Measurements from ENCODE around the gene KCNC1.

KCNC1 gene

DNA sequence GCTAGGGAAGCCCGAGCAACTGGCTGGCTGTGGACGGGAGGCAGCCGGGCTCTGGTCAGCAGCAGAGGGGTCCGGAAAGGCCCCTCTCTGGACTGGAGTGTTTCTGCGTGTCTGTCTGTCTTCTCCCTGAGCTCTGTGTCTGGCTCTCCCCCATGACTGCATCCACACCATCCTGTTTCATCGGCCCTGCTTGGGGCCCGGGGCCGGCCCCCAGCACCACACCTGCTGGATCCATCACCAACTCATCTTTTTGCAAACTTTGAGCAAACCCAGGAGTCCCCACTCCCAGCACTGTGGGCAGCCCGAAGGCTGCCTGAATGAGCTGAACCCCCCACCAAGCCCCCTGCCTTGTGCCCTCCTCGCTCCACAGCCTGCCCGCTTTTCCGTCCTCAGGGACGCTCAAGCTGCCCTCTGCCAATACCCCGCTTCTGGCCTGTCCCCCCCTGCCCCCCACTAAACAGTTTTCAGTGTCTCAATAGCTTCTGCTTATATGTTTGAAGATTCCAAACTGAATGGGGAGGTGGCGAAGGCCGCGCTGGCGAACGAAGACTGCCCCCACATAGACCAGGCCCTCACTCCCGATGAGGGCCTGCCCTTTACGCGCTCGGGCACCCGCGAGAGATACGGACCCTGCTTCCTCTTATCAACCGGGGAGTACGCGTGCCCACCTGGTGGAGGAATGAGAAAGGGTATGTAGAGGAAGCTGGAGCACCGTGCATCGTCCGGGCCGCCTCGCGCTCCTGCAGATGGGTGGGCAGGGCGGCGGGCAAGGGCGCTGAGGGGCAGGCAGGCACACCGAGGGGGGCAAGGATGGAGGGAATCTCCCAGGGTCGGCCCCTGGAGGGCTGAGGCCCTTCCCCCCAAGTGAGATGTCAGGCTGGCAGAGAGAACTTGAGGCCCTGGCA is 44.6 kb downstream of the KCNC1 start:
- no peaks in the 10 kb centered on the region for H3K27me3 ChIP-seq (ENCODE audit: control insufficient read depth in 1 of 2, insufficient read depth in 2 of 2, low read length in 2 of 2)
- no peaks in the 10 kb centered on the region for H3K36me3 ChIP-seq (ENCODE audit: insufficient read depth, low read length)
- no peaks in the 10 kb centered on the region for H3K9me3 ChIP-seq (ENCODE audit: low read length)
- H3K4me1 ChIP-seq (ENCODE audit: insufficient read depth, low read length): no peaks in the 10 kb centered on the region
- no peak overlapping the region for H3K4me3 ChIP-seq (ENCODE audit: low read depth in 1 of 2, low read length in 2 of 2)
- no peak overlapping the region for H3K27ac ChIP-seq (ENCODE audit: low read depth, low read length)
- no peak overlapping the region for H3K9ac ChIP-seq (ENCODE audit: low read length)

DNA sequence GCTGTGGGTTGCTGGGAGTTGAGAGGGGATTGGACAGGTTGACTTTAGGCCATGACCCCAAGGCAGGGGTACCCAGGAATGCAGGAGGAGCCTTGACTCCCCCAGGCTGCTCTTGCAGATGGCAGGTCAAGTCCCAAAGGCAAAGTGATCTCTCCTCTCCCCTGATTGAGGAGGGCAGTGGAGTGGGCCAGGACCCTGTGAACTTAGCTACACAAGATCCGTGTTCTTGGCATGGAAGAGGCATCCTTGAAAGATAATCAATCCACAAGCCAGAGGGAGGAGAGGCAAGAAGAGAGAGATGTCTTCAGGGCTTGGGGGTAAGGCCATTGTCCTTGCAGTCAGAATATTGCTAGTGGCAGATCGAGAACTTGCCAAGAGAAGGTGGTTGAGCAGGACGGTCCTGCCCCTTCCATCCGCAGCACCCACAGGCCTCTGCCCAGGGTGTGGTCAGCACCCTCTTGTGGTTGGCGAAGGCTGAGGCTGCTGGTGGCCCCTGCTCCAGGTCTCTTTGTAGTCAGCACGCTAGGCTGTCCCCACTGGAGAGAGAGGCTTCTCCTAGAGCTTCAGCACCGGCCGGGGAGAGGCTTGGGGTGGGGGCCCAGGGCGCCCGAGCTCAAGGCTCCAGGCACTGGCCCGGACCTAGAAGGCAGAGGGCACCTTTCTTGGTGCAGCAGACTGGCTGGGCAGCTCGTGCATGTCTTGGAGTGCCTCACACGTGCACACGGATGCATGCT is 45.4 kb downstream of the KCNC1 start:
- Histone ChIP-seq H3K27ac (ENCODE audit: low read depth, low read length) (no peak overlapping the region), H3K9ac (ENCODE audit: low read length) (no peak overlapping the region), H3K36me3 (ENCODE audit: insufficient read depth, low read length) (no peaks in the 10 kb centered on the region), H3K4me3 (ENCODE audit: low read depth in 1 of 2, low read length in 2 of 2) (no peak overlapping the region), H3K4me1 (ENCODE audit: insufficient read depth, low read length) (no peaks in the 10 kb centered on the region), H3K27me3 (ENCODE audit: control insufficient read depth in 1 of 2, insufficient read depth in 2 of 2, low read length in 2 of 2) (no peaks in the 10 kb centered on the region), H3K9me3 (ENCODE audit: low read length) (no peaks in the 10 kb centered on the region)

GRCh38 chr11:17780668-17781067 is 46.1 kb downstream of the KCNC1 start:
- Histone ChIP-seq H3K4me1 (ENCODE audit: insufficient read depth, low read length) (no peaks in the 10 kb centered on the region), H3K9me3 (ENCODE audit: low read length) (no peaks in the 10 kb centered on the region), H3K27me3 (ENCODE audit: control insufficient read depth in 1 of 2, insufficient read depth in 2 of 2, low read length in 2 of 2) (no peaks in the 10 kb centered on the region), H3K27ac (ENCODE audit: low read depth, low read length) (no peak overlapping the region), H3K4me3 (ENCODE audit: low read depth in 1 of 2, low read length in 2 of 2) (no peak overlapping the region), H3K36me3 (ENCODE audit: insufficient read depth, low read length) (no peaks in the 10 kb centered on the region), H3K9ac (ENCODE audit: low read length) (no peak overlapping the region)

- H3K27me3 ChIP-seq (ENCODE audit: control insufficient read depth in 1 of 2, insufficient read depth in 2 of 2, low read length in 2 of 2): no peaks in the 10 kb centered on the region
- H3K4me1 ChIP-seq (ENCODE audit: insufficient read depth, low read length): no peaks in the 10 kb centered on the region
- no peaks in the 10 kb centered on the region for H3K36me3 ChIP-seq (ENCODE audit: insufficient read depth, low read length)
- no peaks in the 10 kb centered on the region for H3K9me3 ChIP-seq (ENCODE audit: low read length)
- H3K27ac ChIP-seq (ENCODE audit: low read depth, low read length): no peak overlapping the region
- no peak overlapping the region for H3K9ac ChIP-seq (ENCODE audit: low read length)
- H3K4me3 ChIP-seq (ENCODE audit: low read depth in 1 of 2, low read length in 2 of 2): no peak overlapping the region
Measured at GRCh38 chr11:17781221-17781620, 46.6 kb downstream of the KCNC1 start.

- H3K27ac ChIP-seq (ENCODE audit: low read depth, low read length): no peak overlapping the region
- H3K27me3 ChIP-seq (ENCODE audit: control insufficient read depth in 1 of 2, insufficient read depth in 2 of 2, low read length in 2 of 2): no peaks in the 10 kb centered on the region
- H3K9me3 ChIP-seq (ENCODE audit: low read length): no peaks in the 10 kb centered on the region
- no peak overlapping the region for H3K9ac ChIP-seq (ENCODE audit: low read length)
- H3K4me3 ChIP-seq (ENCODE audit: low read depth in 1 of 2, low read length in 2 of 2): no peak overlapping the region
- no peaks in the 10 kb centered on the region for H3K36me3 ChIP-seq (ENCODE audit: insufficient read depth, low read length)
- no peaks in the 10 kb centered on the region for H3K4me1 ChIP-seq (ENCODE audit: insufficient read depth, low read length)
Measured at GRCh38 chr11:17781626-17782025, 47.0 kb downstream of the KCNC1 start.

- Histone ChIP-seq H3K9me3 (ENCODE audit: low read length) (no peaks in the 10 kb centered on the region), H3K4me3 (ENCODE audit: low read depth in 1 of 2, low read length in 2 of 2) (no peak overlapping the region), H3K36me3 (ENCODE audit: insufficient read depth, low read length) (no peaks in the 10 kb centered on the region), H3K27ac (ENCODE audit: low read depth, low read length) (no peak overlapping the region), H3K27me3 (ENCODE audit: control insufficient read depth in 1 of 2, insufficient read depth in 2 of 2, low read length in 2 of 2) (no peaks in the 10 kb centered on the region), H3K4me1 (ENCODE audit: insufficient read depth, low read length) (no peaks in the 10 kb centered on the region), H3K9ac (ENCODE audit: low read length) (no peak overlapping the region)
Measured at GRCh38 chr11:17782145-17782544, 47.6 kb downstream of the KCNC1 start.

GRCh38 chr11:17782603-17783337 is 48.2 kb downstream of the KCNC1 start:
- Histone ChIP-seq H3K4me3 (ENCODE audit: low read depth in 1 of 2, low read length in 2 of 2) (no peak overlapping the region), H3K4me1 (ENCODE audit: insufficient read depth, low read length) (no peaks in the 10 kb centered on the region), H3K27ac (ENCODE audit: low read depth, low read length) (no peak overlapping the region)

GRCh38 chr11:17783878-17784277 is 49.3 kb downstream of the KCNC1 start:
- no peaks in the 10 kb centered on the region for H3K36me3 ChIP-seq (ENCODE audit: insufficient read depth, low read length)
- no peaks in the 10 kb centered on the region for H3K4me1 ChIP-seq (ENCODE audit: insufficient read depth, low read length)
- no peak overlapping the region for H3K27ac ChIP-seq (ENCODE audit: low read depth, low read length)
- no peaks in the 10 kb centered on the region for H3K9me3 ChIP-seq (ENCODE audit: low read length)
- no peak overlapping the region for H3K4me3 ChIP-seq (ENCODE audit: low read depth in 1 of 2, low read length in 2 of 2)
- no peak overlapping the region for H3K9ac ChIP-seq (ENCODE audit: low read length)
- H3K27me3 ChIP-seq (ENCODE audit: control insufficient read depth in 1 of 2, insufficient read depth in 2 of 2, low read length in 2 of 2): no peaks in the 10 kb centered on the region

More at GRCh38 chr11:17782603-17783337, 48.2 kb downstream of the KCNC1 start:
- Histone ChIP-seq H3K36me3 (ENCODE audit: insufficient read depth, low read length) (no peaks in the 10 kb centered on the region), H3K27me3 (ENCODE audit: control insufficient read depth in 1 of 2, insufficient read depth in 2 of 2, low read length in 2 of 2) (no peaks in the 10 kb centered on the region), H3K9me3 (ENCODE audit: low read length) (no peaks in the 10 kb centered on the region), H3K9ac (ENCODE audit: low read length) (no peak overlapping the region)

DNA sequence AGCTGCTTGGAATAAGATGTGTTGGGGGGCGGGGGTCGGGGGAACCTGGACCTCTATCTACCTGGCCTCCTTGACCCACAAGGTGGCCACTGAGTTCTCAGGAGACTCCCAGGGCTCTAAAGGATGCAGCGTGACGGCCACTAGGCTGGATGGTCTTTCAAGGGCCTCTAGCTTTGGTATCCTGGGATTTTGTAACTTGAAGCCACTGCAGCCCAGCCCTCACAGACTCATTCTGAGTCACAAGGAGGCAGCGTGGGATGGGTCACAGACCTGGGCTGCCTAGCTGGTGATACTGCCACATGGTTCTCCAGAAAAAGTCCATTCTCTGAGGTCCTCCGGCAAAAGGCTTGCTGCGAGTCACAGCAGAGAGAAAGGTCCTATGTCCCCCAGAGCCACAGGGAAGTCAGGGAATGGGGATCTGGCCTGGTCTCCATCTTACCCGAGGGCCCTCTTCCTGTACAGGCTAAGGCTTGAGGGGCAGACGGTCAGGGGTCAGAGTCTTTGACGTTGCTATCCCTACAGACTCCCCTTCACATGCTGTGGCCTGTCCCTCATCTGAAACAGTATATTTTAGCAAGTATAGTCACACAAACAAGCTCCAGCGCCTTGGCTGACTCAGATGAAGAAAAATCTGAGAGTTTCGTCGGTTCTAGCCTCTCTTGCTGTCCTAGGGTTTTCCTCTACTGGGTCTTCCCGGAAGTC is 52.4 kb downstream of the KCNC1 start:
- Histone ChIP-seq H3K9me3 (ENCODE audit: low read length) (no peaks in the 10 kb centered on the region), H3K4me1 (ENCODE audit: insufficient read depth, low read length) (no peaks in the 10 kb centered on the region), H3K27me3 (ENCODE audit: control insufficient read depth in 1 of 2, insufficient read depth in 2 of 2, low read length in 2 of 2) (no peaks in the 10 kb centered on the region), H3K27ac (ENCODE audit: low read depth, low read length) (no peak overlapping the region), H3K4me3 (ENCODE audit: low read depth in 1 of 2, low read length in 2 of 2) (no peak overlapping the region), H3K9ac (ENCODE audit: low read length) (no peak overlapping the region), H3K36me3 (ENCODE audit: insufficient read depth, low read length) (no peaks in the 10 kb centered on the region)

DNA sequence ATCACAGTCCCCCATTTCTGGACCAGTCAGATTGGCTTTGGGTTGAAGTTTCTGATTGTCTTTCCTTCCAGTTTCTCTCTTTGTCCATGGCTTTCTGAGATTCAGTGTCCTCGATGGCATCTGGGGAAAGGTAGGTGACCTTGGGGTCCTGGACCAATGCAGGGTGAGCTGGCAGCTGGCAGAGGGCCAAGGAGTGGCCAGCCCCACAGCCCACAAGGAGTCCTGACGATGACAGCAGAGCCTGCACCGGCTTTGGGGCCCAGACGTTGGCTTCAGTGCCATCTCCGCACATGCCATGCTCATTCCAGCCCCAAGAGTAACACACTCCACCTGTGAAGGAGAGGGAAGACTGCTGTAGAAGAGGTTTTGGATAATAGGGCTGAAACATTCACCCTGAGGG is 53.5 kb downstream of the KCNC1 start:
- Histone ChIP-seq H3K27me3 (ENCODE audit: control insufficient read depth in 1 of 2, insufficient read depth in 2 of 2, low read length in 2 of 2) (no peaks in the 10 kb centered on the region), H3K27ac (ENCODE audit: low read depth, low read length) (no peak overlapping the region), H3K9me3 (ENCODE audit: low read length) (no peaks in the 10 kb centered on the region), H3K4me1 (ENCODE audit: insufficient read depth, low read length) (no peaks in the 10 kb centered on the region), H3K4me3 (ENCODE audit: low read depth in 1 of 2, low read length in 2 of 2) (no peak overlapping the region), H3K36me3 (ENCODE audit: insufficient read depth, low read length) (no peaks in the 10 kb centered on the region), H3K9ac (ENCODE audit: low read length) (no peak overlapping the region)

DNA sequence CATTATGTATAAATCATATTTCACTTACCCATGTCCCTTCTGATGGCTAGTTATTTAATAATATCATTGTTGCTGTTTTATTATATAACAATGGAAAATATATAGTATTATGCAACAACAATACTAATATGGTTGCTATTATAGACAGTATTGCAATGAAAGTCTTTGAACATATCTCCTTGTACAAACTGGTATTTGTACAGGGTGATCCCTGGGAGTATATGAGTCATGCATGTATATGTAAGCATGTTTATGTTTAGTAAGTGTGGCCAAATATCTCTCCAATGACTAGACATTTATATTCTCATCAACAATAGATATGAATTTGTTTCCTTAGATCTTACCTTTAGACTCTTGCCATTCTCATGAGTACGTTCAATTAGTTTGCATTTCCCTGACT is 55.9 kb downstream of the KCNC1 start:
- H3K9ac ChIP-seq (ENCODE audit: low read length): no peak overlapping the region
- H3K4me3 ChIP-seq (ENCODE audit: low read depth in 1 of 2, low read length in 2 of 2): no peak overlapping the region
- no peak overlapping the region for H3K27ac ChIP-seq (ENCODE audit: low read depth, low read length)
- no peaks in the 10 kb centered on the region for H3K36me3 ChIP-seq (ENCODE audit: insufficient read depth, low read length)
- H3K27me3 ChIP-seq (ENCODE audit: control insufficient read depth in 1 of 2, insufficient read depth in 2 of 2, low read length in 2 of 2): no peaks in the 10 kb centered on the region
- no peaks in the 10 kb centered on the region for H3K9me3 ChIP-seq (ENCODE audit: low read length)
- no peaks in the 10 kb centered on the region for H3K4me1 ChIP-seq (ENCODE audit: insufficient read depth, low read length)
